Cardiac fibroblast (primary cell): ENCODE data around the gene NEURL3.

Source experiments
- DNase-seq, 2 donors: peaks; one replicate each; pipeline versions ENCODE4 v3.0.0 to v3.0.0-alpha.2; 2010; ENCODE audit warnings: low read depth in 2 of 2
- H3K4me3 ChIP-seq, 2 donors: replicated peaks in 1 of 2; 1 replicate in 1 of 2; 2 replicates in 1 of 2; pipeline ENCODE4 v1.5.1; 2011; ENCODE audit warnings: low read depth in 2 of 2, low read length in 2 of 2, mild to moderate bottlenecking in 2 of 2, moderate library complexity in 1 of 2
- CTCF ChIP-seq: IDR thresholded peaks from one replicate; pipeline ENCODE4 v1.5.1; 2011; ENCODE audit warnings: low read depth, mild to moderate bottlenecking, low read length, inconsistent platforms

Gene NEURL3

DNA sequence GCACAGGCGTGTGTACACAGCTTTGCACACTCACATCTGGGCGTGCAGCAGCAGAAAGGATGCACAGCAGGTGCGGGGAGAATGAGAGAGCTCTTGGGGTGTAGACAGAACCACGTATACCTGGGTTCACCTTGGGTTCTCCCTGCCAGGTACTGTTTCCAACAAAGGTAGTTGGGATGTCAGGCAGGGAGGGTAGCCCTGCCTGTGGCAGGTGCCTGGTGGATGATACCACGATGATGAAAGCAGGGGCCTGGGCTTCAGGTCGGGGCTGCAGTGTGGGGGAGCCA, 24.9 kb upstream of the NEURL3 start:
- no peak overlapping the region for H3K4me3 ChIP-seq
- no peak for TF ChIP-seq CTCF
- DNase-seq: no peak

- no peak for DNase-seq
- TF ChIP-seq CTCF: no peak
- H3K4me3 ChIP-seq: no peak overlapping the region
These were observed 24.4 kb upstream of the NEURL3 start for GRCh38 chr2:96529376-96530143.

GRCh38 chr2:96528700-96529375, 23.7 kb upstream of the NEURL3 start:
- no peak for TF ChIP-seq CTCF
- H3K4me3 ChIP-seq: no peak overlapping the region
- peak in 1 of 2 donors; percentile 70 for DNase-seq

GRCh38 chr2:96528006-96528699, 23.0 kb upstream of the NEURL3 start:
- H3K4me3 ChIP-seq: peak overlapping the region; percentile 27 to 45
- peak; percentile 59 to 83 for DNase-seq
- TF ChIP-seq CTCF: no peak

DNA sequence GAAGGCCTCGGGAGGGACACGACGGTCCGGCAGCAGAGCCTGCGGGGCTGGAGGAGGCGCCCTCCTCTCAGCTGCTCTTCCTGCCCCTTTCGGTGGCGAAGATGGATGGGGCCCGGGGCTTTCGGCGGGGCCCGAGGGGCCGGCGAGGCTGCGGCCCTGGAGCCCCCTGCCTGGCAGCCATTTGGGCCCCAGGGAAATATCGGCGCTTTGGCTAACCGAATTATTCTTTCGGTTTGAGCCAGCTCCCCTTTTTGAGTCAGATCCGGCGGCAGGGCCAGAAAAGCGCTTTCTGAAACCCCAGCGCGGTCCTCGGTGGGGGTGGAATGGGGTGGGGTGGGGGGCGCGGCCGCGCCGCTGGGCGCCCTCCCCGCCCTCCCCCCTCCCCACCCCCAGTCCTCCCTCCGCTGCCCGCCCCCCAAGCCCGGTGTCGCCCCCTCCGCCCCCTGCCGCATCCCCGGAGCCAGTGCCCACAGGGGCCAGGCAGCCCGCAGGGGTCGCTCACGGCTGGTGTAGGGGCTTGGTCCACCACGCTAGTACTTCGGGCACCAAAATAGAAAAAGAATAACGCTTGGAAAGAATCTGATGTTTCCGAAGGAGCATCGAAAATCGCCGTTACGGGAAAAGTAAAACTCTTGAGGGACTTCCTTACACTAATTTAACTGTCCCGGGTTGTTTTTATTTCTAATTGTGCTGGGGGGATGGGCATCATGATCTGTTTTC, 22.3 kb upstream of the NEURL3 start:
- peak; percentile 38 for TF ChIP-seq CTCF
- peak overlapping the region; percentile 27 to 49 for H3K4me3 ChIP-seq
- DNase-seq: peak; percentile 29 to 56

GRCh38 chr2:96526615-96527285, 21.6 kb upstream of the NEURL3 start:
- DNase-seq: no peak
- H3K4me3 ChIP-seq: peak overlapping the region; percentile 25 to 49
- TF ChIP-seq CTCF: no peak
